Stimulated activated CD4-positive, alpha-beta T cell treated with anti-CD3 and anti-CD28 coated beads, Interleukin-1b, Interleukin-23, amount 100 ng/mL, for 24 hours (primary cell): Measurements from ENCODE around the gene CCDC73.
"Not testable (repeated sequence)": the region's sequence is repeated elsewhere in the genome, so short reads cannot be mapped to it uniquely, and the experiment has no call there.

ENCODE experiments used
- DNase-seq, 4 experiments: peaks; one replicate each; pipeline ENCODE4 v3.0.0-alpha.2; 2020; ENCODE audit warnings: low read depth in 4 of 4, low spot score in 1 of 4

The CCDC73 gene

GRCh38 chr11:32809313-32809712, 14.9 kb upstream of the CCDC73 start:
- DNase-seq = peak in 3 of 4 experiments; percentile 28 to 55 (median 31)

DNA sequence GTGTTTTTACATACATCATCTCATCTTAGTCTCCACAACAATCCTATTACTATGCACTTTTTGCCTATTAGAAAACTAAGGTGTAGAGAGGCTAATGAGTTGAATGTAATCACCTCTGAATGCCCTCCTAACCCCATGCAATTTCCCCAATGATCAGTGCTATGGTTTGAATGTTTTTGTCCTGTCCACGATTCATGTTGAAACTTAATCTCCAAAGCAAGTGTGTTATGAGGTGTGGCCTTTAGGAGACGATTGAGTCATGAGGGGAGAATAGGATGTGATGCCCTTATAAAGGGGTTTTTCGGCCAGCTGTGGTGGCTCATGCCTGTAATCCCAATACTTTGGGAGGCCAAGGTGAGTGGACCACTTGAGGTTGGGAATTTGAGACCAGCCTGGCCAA, 2.0 kb upstream of the CCDC73 start:
- no peak for DNase-seq

- DNase-seq = peak; percentile 38 to 53 (median 48)
These were observed 1.4 kb downstream of the CCDC73 start for GRCh38 chr11:32792948-32793475.

- no peak for DNase-seq
These were observed 2.1 kb downstream of the CCDC73 start for GRCh38 chr11:32792111-32792947.

- no peak for DNase-seq
These were observed 3.5 kb downstream of the CCDC73 start for GRCh38 chr11:32790916-32791315.

DNA sequence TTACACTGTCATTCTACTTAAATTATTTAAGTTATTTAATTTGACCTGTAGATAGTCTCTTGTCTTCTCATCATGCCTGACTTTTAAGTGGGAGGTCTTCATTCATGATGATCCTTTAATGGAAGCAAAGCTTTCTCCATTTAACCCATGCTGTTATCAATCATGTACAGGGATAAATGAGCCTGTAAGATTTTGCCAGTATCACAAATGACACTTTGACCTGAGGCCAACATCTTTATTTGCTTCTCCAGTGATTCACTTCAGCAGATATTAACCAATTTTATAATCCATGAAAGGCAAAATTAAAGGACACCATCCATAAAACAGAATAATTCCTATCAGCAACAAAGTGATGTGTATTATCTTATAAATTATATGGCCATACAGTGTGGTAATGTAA, 7.7 kb downstream of the CCDC73 start:
- no peak for DNase-seq

GRCh38 chr11:32785262-32785661, 9.2 kb downstream of the CCDC73 start:
- DNase-seq = no peak

DNA sequence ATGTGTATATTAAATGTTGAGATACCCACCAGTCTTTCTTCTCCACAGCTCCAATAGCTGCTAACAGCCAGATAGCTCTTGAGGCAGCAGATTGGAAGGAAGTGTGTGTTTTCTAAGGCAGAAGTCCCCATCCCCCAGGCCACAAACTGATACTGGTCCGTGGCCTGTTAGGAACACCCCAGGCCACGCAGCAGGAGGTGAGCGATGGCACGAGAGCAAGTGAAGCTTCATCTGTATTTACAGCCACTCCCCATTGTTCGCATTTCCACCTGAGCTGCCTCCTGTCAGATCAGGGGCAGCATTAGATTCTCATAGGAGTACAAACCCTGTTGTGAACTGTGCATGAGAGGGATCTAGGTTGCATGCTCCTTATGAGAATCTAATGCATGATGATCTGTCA, 12.7 kb downstream of the CCDC73 start:
- DNase-seq = no peak

- DNase-seq = not testable (repeated sequence)
These were observed 13.6 kb downstream of the CCDC73 start for GRCh38 chr11:32780839-32781238.

DNA sequence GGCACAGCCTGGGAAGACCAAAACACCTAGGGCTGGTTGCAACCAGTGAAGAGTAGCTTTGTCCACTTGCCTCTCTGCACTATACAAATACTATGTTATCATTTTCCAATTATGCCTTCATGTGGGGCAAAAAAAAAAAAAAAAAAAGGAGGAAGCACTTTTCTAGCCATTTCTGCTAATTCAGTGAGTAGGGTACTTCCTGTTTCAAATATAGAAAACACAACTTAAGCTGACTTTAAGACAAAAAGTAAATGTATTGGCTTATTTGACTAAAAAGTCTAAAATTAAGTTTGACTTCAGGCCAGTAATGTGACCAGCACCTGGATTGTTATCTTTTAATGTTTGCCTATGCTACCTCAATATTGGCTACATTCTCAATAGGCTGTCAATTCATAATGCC, 15.3 kb downstream of the CCDC73 start:
- DNase-seq = no peak

DNA sequence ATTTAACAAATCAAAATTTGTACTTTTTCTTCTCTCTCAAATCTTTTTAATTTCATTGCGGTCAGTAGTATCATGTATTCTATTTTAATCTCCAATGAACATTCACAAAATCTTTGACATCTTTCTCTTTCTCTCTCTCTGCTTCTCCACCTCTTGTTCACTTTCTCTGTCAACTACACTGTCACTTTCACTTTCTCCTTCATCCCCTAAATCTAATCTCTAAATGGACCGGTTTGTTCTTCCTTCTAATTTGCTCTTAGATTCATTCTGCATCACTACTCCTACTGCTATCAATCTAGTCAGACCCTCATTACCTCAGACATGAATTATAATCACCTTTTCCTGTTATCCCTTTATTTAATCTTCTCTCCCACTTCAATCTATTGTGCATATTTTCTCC, 18.6 kb downstream of the CCDC73 start:
- no peak for DNase-seq

DNA sequence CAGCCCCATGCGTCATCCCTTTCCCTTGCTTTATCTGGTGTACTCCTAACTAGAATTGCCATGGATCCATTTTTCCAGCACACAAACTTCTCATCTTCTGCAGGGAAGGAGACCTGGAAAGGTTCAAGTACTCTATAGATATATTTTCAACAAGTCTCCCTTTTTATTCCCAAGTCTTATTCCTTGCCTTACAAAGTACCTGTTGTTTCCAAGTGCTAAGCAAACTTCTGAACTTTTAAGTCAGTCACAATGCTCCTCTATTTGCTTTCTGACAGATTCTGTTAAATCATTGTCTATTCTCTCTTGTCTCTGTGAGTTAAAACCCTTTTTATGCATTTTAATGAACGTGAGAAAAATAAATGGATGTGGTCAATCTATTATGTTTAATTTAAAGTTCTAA, 20.4 kb downstream of the CCDC73 start:
- DNase-seq = no peak

DNA sequence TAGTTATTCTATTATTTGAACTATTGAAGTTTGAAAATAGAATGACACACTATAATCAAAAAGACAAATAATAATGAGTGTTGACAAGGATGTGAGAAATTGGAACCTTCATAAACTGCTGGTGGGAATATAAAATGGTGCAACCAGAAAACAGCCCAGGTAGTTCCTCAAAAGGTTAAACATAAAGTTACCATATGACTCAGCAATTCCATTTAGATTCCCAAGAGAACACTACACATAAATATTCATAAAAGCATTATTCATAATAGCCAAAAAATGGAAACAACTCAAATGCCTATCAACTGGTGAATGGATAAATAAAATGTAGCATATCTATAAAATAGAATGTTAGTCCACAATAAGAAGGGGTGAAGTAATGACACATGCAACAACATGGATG, 21.7 kb downstream of the CCDC73 start:
- no peak for DNase-seq

- not testable (repeated sequence) for DNase-seq
These were observed 32.7 kb downstream of the CCDC73 start for GRCh38 chr11:32761774-32762173.

DNA sequence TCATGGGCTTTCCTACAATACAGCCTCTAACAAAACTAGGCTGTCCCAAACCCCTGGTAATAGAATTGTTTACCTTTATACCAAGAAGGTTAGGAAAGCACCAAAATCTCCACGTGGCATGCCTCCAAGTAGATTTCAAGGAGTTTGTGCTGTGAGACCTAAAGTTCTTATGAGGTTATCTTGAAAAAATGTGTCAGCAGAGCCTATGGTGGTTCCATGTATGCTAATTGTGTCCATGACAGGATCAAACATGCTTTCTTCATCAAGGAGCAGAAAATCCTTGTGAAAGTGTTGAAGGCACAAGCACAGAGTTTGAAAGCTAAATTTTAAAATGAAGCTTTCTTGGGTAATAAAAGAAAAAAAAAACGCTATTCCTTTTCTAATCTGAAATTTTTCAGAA, 36.2 kb downstream of the CCDC73 start:
- no peak for DNase-seq

- DNase-seq = not testable (repeated sequence)
These were observed 41.3 kb downstream of the CCDC73 start for GRCh38 chr11:32753181-32753580.

GRCh38 chr11:32752001-32752400, 42.5 kb downstream of the CCDC73 start:
- no peak for DNase-seq

DNA sequence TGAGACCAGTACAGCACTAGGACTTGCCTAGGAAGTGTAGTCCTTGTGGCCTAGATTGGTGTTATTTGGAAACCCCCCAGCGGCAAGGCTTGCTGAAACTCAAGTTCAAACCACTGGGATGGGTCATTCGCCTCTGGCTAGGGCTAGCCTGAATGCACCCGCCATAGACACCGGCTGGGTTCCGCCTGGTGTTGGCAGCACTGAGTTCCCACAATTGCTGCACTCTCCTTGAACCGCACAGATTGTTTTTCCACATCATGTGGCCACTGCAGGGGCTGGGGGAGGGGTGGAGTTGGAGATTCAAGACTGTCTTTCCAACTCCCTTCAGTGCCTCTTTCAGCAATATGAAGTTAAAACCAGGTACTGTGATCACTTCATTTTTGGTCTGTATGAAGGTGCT, 43.1 kb downstream of the CCDC73 start:
- no peak for DNase-seq

GRCh38 chr11:32729976-32730375, 64.5 kb downstream of the CCDC73 start:
- no peak for DNase-seq

GRCh38 chr11:32723332-32723731, 71.1 kb downstream of the CCDC73 start:
- no peak for DNase-seq

DNA sequence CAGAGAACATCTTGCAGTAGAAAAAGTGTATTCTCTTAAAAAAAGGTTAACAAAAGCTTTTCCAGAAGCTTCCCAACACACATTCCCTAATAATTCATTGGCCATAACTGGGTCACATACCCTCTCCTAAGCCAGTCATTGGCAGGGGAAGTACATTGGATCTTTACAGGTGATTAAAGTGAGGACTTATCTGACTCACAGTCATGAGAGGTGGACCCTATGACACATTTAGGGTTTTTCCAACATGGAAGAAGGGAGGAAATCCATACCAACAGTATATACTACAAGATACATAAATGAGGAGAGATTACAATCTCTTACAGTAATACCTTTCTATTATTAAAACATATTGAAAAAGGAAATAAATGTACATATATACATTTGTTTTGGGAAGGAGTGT, 72.2 kb downstream of the CCDC73 start:
- DNase-seq = no peak

- DNase-seq = no peak
These were observed 81.0 kb downstream of the CCDC73 start for GRCh38 chr11:32713496-32713895.

GRCh38 chr11:32708978-32709377, 85.5 kb downstream of the CCDC73 start:
- not testable (repeated sequence) for DNase-seq
